Kidney capillary endothelial cell (primary cell): Measurements from ENCODE around the gene EAF2.
"Not testable (repeated sequence)": the region's sequence is repeated elsewhere in the genome, so short reads cannot be mapped to it uniquely, and the experiment has no call there.

ENCODE experiments used
- DNase-seq: peaks from one replicate; pipeline ENCODE4 v3.0.0-alpha.2; 2018; ENCODE audit warnings: low spot score

EAF2 gene

GRCh38 chr3:121863247-121863646, 28.2 kb downstream of the EAF2 start:
- DNase-seq: not testable (repeated sequence)

- DNase-seq: no peak
Measured at GRCh38 chr3:121863801-121864200, 28.8 kb downstream of the EAF2 start.

GRCh38 chr3:121869736-121870135, 34.7 kb downstream of the EAF2 start:
- no peak for DNase-seq

GRCh38 chr3:121870717-121871116, 35.7 kb downstream of the EAF2 start:
- no peak for DNase-seq

GRCh38 chr3:121871430-121871829, 36.4 kb downstream of the EAF2 start:
- DNase-seq: no peak

- no peak for DNase-seq
Measured at GRCh38 chr3:121878411-121878810, 43.4 kb downstream of the EAF2 start.

GRCh38 chr3:121883507-121883906, 48.5 kb downstream of the EAF2 start:
- peak; percentile 15 for DNase-seq

- no peak for DNase-seq
Measured at GRCh38 chr3:121885386-121885785, 50.4 kb downstream of the EAF2 start.

GRCh38 chr3:121894301-121894990, 59.4 kb downstream of the EAF2 start, which contains the start of gene SLC15A2:
Gene SLC15A2, plus strand, starts transcription at chr3:121894401. Its CDS starts 76 bp downstream, at chr3:121894477.
- no peak for DNase-seq

- DNase-seq: no peak
Measured at GRCh38 chr3:121895121-121895520, 60.1 kb downstream of the EAF2 start.

GRCh38 chr3:121895736-121896135, 60.7 kb downstream of the EAF2 start:
- DNase-seq: no peak

- DNase-seq: no peak
Measured at GRCh38 chr3:121896823-121897222, 61.8 kb downstream of the EAF2 start.

GRCh38 chr3:121897296-121897695, 62.3 kb downstream of the EAF2 start:
- DNase-seq: no peak

GRCh38 chr3:121913305-121913990, 78.4 kb downstream of the EAF2 start:
- no peak for DNase-seq

GRCh38 chr3:121914081-121914998, 79.3 kb downstream of the EAF2 start:
- no peak for DNase-seq

GRCh38 chr3:121916189-121916588, 81.2 kb downstream of the EAF2 start:
- DNase-seq: no peak

- no peak for DNase-seq
Measured at GRCh38 chr3:121918779-121919483, 83.9 kb downstream of the EAF2 start.

- no peak for DNase-seq
Measured at GRCh38 chr3:121924734-121925133, 89.7 kb downstream of the EAF2 start.

GRCh38 chr3:121926380-121926779, 91.4 kb downstream of the EAF2 start:
- DNase-seq: no peak
